OCI-LY1 (cell line): ENCODE data around the gene SZT2.

ENCODE experiments used
- EZH2 ChIP-seq: fragments of 200-600 bp; sonication (generic), shearing (Covaris generic); IDR thresholded peaks from 2 replicates; pipeline ENCODE4 v1.8.0; 2017; ENCODE audit warnings: borderline replicate concordance, mixed run types, mild to moderate bottlenecking, antibody characterized with exemption, low read length, moderate library complexity, mixed read lengths
- TF ChIP-seq, protein P1 (sequence below): fragments of 200-600 bp; sonication (generic), shearing (Covaris generic); IDR thresholded peaks from 2 replicates; pipeline ENCODE4 v1.5.1; 2017; ENCODE audit warnings: mild to moderate bottlenecking, antibody characterized with exemption, low read length, moderate library complexity, mixed read lengths

- TF ChIP-seq, protein P1, sequence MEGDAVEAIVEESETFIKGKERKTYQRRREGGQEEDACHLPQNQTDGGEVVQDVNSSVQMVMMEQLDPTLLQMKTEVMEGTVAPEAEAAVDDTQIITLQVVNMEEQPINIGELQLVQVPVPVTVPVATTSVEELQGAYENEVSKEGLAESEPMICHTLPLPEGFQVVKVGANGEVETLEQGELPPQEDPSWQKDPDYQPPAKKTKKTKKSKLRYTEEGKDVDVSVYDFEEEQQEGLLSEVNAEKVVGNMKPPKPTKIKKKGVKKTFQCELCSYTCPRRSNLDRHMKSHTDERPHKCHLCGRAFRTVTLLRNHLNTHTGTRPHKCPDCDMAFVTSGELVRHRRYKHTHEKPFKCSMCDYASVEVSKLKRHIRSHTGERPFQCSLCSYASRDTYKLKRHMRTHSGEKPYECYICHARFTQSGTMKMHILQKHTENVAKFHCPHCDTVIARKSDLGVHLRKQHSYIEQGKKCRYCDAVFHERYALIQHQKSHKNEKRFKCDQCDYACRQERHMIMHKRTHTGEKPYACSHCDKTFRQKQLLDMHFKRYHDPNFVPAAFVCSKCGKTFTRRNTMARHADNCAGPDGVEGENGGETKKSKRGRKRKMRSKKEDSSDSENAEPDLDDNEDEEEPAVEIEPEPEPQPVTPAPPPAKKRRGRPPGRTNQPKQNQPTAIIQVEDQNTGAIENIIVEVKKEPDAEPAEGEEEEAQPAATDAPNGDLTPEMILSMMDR, result no peak
- no peak for TF ChIP-seq EZH2
Observed at GRCh38 chr1:43440358-43440757, 50.7 kb downstream of the SZT2 start.
